Suprapubic skin (tissue), 4 donors: ENCODE data around the gene ARL8A. TPM values are rescaled to one million over a fixed set of nuclear protein-coding genes. Genes with fewer than 3 reads are reported as not detected.

Experiments used
- DNase-seq, 2 donors: peaks; one replicate each; pipeline ENCODE4 v3.0.0-alpha.2; 2019; ENCODE audit warnings: low spot score in 2 of 2
- H3K27ac ChIP-seq: fragments of 200-600 bp; sonication (generic); one replicate; pipeline ENCODE4 v1.5.1; 2019
- H3K27me3 ChIP-seq: fragments of 200-600 bp; sonication (generic); one replicate; pipeline ENCODE4 v1.5.1; 2019
- H3K36me3 ChIP-seq: fragments of 200-600 bp; sonication (generic); one replicate; pipeline ENCODE4 v1.5.1; 2019
- H3K4me1 ChIP-seq: fragments of 200-600 bp; sonication (generic); one replicate; pipeline ENCODE4 v1.5.1; 2019
- H3K4me3 ChIP-seq: fragments of 200-600 bp; sonication (generic); one replicate; pipeline ENCODE4 v1.5.1; 2019; ENCODE audit warnings: mild to moderate bottlenecking
- H3K9me3 ChIP-seq: fragments of 200-600 bp; sonication (generic); one replicate; pipeline ENCODE4 v1.5.1; 2019
- CTCF ChIP-seq, 2 donors: fragments of 200-600 bp in 1 of 2; fragments of 450-650 bp in 1 of 2; sonication (generic) in 1 of 2; IDR thresholded peaks; one replicate each; pipeline ENCODE4 v1.5.1; 2016 to 2019; ENCODE audit warnings: antibody characterized with exemption in 2 of 2, mild to moderate bottlenecking in 1 of 2, moderate library complexity in 1 of 2
- EP300 ChIP-seq: sonication (generic); formaldehyde crosslinking; IDR thresholded peaks from one replicate; pipeline ENCODE4 v1.6.1; 2017; ENCODE audit warnings: antibody characterized with exemption
- POLR2A ChIP-seq, 2 donors: fragments of 450-650 bp; IDR thresholded peaks; one replicate each; pipeline ENCODE4 v1.6.1; 2017; ENCODE audit warnings: antibody characterized with exemption in 2 of 2, mild to moderate bottlenecking in 2 of 2, moderate library complexity in 2 of 2
- POLR2AphosphoS5 ChIP-seq, 3 donors: sonication (generic); formaldehyde crosslinking; IDR thresholded peaks; one replicate each; pipeline ENCODE4 v1.6.1; 2017; ENCODE audit warnings: antibody characterized with exemption in 3 of 3
- WGBS: methylation state at CpG from one replicate; pipeline ENCODE4 v1.1.5; 2018; 5-methylcytosine and 5-hydroxymethylcytosine counted together
- total RNA-seq, 4 donors: library from RNA; depleted of rRNA; stranded (reverse); fragments of >200 nt; gene quantifications; one replicate each; pipeline ENCODE4 v1.1.0, GENCODE V29; 2016

Gene ARL8A
- total RNA-seq, 4 donors from 2014 or later, result 41.1 to 46.3 (median 43.0) TPM

- Histone ChIP-seq H3K27me3 (peaks cover 17% of the 10 kb centered on the region), H3K36me3 (no peaks in the 10 kb centered on the region), H3K9me3 (no peaks in the 10 kb centered on the region), H3K4me1 (peaks cover 5% of the 10 kb centered on the region), H3K4me3 (no peak overlapping the region), H3K27ac (no peak overlapping the region)
- TF ChIP-seq POLR2AphosphoS5 (IDR thresholded peaks at IDR 0.05) (no peak), EP300 (no peak), CTCF (IDR thresholded peaks at IDR 0.05) (no peak), POLR2A (IDR thresholded peaks at IDR 0.05) (no peak)
- no peak for DNase-seq
- WGBS, result 78% methylated on average over 19 of the region's 19 CpGs
These were observed 35.6 kb upstream of the ARL8A start for GRCh38 chr1:202179828-202180750.

GRCh38 chr1:202176949-202177927, 32.7 kb upstream of the ARL8A start:
- WGBS, result 86% methylated on average over 10 of the region's 29 CpGs

GRCh38 chr1:202173993-202174392, 29.5 kb upstream of the ARL8A start:
- TF ChIP-seq EP300, result no peak
- TF ChIP-seq POLR2A (IDR thresholded peaks at IDR 0.05), result no peak
- TF ChIP-seq CTCF (IDR thresholded peaks at IDR 0.05), result no peak
- TF ChIP-seq POLR2AphosphoS5 (IDR thresholded peaks at IDR 0.05), result no peak
- Histone ChIP-seq H3K4me1 (no peaks in the 10 kb centered on the region), H3K27ac (no peak overlapping the region), H3K27me3 (no peaks in the 10 kb centered on the region), H3K4me3 (no peak overlapping the region), H3K36me3 (no peaks in the 10 kb centered on the region), H3K9me3 (no peaks in the 10 kb centered on the region)
- WGBS, result 76% methylated on average over 7 of the region's 7 CpGs
- no peak for DNase-seq

More at GRCh38 chr1:202176949-202177927, 32.7 kb upstream of the ARL8A start:
- H3K27me3 ChIP-seq, result peaks cover 7% of the 10 kb centered on the region
- H3K4me3 ChIP-seq, result no peak overlapping the region
- no peak for TF ChIP-seq POLR2A (IDR thresholded peaks at IDR 0.05)
- TF ChIP-seq CTCF (IDR thresholded peaks at IDR 0.05), result no peak
- TF ChIP-seq POLR2AphosphoS5 (IDR thresholded peaks at IDR 0.05), result no peak
- TF ChIP-seq EP300, result no peak
- no peaks in the 10 kb centered on the region for H3K36me3 ChIP-seq
- H3K9me3 ChIP-seq, result no peaks in the 10 kb centered on the region
- no peaks in the 10 kb centered on the region for H3K4me1 ChIP-seq
- no peak for DNase-seq
- H3K27ac ChIP-seq, result no peak overlapping the region

GRCh38 chr1:202172015-202172355, 27.4 kb upstream of the ARL8A start:
- WGBS, result 97% methylated on average over 5 of the region's 5 CpGs
- Histone ChIP-seq H3K9me3 (no peaks in the 10 kb centered on the region), H3K27ac (no peak overlapping the region), H3K4me3 (no peak overlapping the region), H3K36me3 (no peaks in the 10 kb centered on the region), H3K4me1 (peaks cover 11% of the 10 kb centered on the region), H3K27me3 (no peaks in the 10 kb centered on the region)
- no peak for TF ChIP-seq POLR2A (IDR thresholded peaks at IDR 0.05)
- TF ChIP-seq EP300, result no peak
- TF ChIP-seq CTCF (IDR thresholded peaks at IDR 0.05), result no peak
- TF ChIP-seq POLR2AphosphoS5 (IDR thresholded peaks at IDR 0.05), result no peak
- no peak for DNase-seq
